Esophagus (tissue), 2 donors: ENCODE data around the gene PRDM2. TPM values are rescaled to one million over a fixed set of nuclear protein-coding genes. Genes with fewer than 3 reads are reported as not detected.

Experiments used
- H3K27ac ChIP-seq, 2 donors: one replicate each; pipeline ENCODE4 v1.5.1; 2013; ENCODE audit warnings: low read depth in 2 of 2, mild to moderate bottlenecking in 2 of 2, inconsistent platforms in 1 of 2, low read length in 1 of 2, moderate library complexity in 1 of 2
- H3K27me3 ChIP-seq, 2 donors: one replicate each; pipeline ENCODE4 v1.6.1; 2013; ENCODE audit warnings: low read length in 2 of 2, control low read depth in 1 of 2, mild to moderate bottlenecking in 1 of 2; ENCODE audit not compliant: insufficient read depth in 2 of 2, control insufficient read depth in 1 of 2
- H3K36me3 ChIP-seq, 2 donors: one replicate each; pipeline ENCODE4 v1.6.1; 2013; ENCODE audit warnings: low read length in 1 of 2; ENCODE audit not compliant: control insufficient read depth in 2 of 2, insufficient read depth in 2 of 2
- H3K4me1 ChIP-seq, 2 donors: one replicate each; pipeline ENCODE4 v1.6.1; 2013; ENCODE audit warnings: low read length in 1 of 2; ENCODE audit not compliant: control insufficient read depth in 2 of 2, insufficient read depth in 2 of 2
- H3K4me3 ChIP-seq, 2 donors: one replicate each; pipeline ENCODE4 v1.5.1; 2013; ENCODE audit warnings: low read length in 2 of 2, mild to moderate bottlenecking in 2 of 2, low read depth in 1 of 2, moderate library complexity in 1 of 2
- H3K9me3 ChIP-seq, 2 donors: one replicate each; pipeline ENCODE4 v1.6.1; 2013; ENCODE audit warnings: mild to moderate bottlenecking in 2 of 2, low read depth in 1 of 2, low read length in 1 of 2, moderate library complexity in 1 of 2; ENCODE audit not compliant: control insufficient read depth in 2 of 2, insufficient read depth in 1 of 2
- WGBS, 2 donors: extraction: QIAGEN DNeasy Blood & Tissue Kit; methylation state at CpG; one replicate each; pipeline ENCODE4 v1.1.7; 2013; 5-methylcytosine and 5-hydroxymethylcytosine counted together
- polyA plus RNA-seq, 2 donors: library from polyadenylated mRNA; stranded (reverse); fragments of 200-250 nt; gene quantifications; one replicate each; pipeline ENCODE4 v1.2.3, GENCODE V29; 2013
- donor health status: healthy with polysubstance abuse.
- donor health status: Bipolar disorder and iron deficiency.

PRDM2 gene
- polyA plus RNA-seq, 2 donors = 12.1 to 16.0 TPM

GRCh38 chr1:13793088-13793730 lies 93.2 kb downstream of the PRDM2 start:
- H3K36me3 ChIP-seq = peaks cover 0 to 17% of the 10 kb centered on the region in 2 donors
- H3K27me3 ChIP-seq = no peaks in the 10 kb centered on the region
- H3K9me3 ChIP-seq = no peaks in the 10 kb centered on the region
- H3K4me1 ChIP-seq = no peaks in the 10 kb centered on the region
- 91 to 93% methylated on average over 14 of the region's 14 CpGs for WGBS, 2 donors
- H3K27ac ChIP-seq = no peak overlapping the region
- H3K4me3 ChIP-seq = no peak overlapping the region

- Histone ChIP-seq H3K27me3 (no peaks in the 10 kb centered on the region), H3K36me3 (peaks cover 0 to 13% of the 10 kb centered on the region in 2 donors), H3K9me3 (no peaks in the 10 kb centered on the region), H3K4me3 (no peak overlapping the region), H3K4me1 (no peaks in the 10 kb centered on the region), H3K27ac (peak overlapping the region in 1 of 2 donors; percentile 0)
- WGBS, 2 donors = 83 to 87% methylated on average over 8 of the region's 8 CpGs
Measured at GRCh38 chr1:13794231-13795187, 94.5 kb downstream of the PRDM2 start.

- no peak overlapping the region for H3K4me3 ChIP-seq
- no peak overlapping the region for H3K27ac ChIP-seq
- peaks cover 4 to 15% of the 10 kb centered on the region in 2 donors for H3K4me1 ChIP-seq
- H3K36me3 ChIP-seq = peaks cover 0 to 5% of the 10 kb centered on the region in 2 donors
- WGBS, 2 donors = 60 to 69% methylated on average over 6 of the region's 6 CpGs
- no peaks in the 10 kb centered on the region for H3K9me3 ChIP-seq
- H3K27me3 ChIP-seq = no peaks in the 10 kb centered on the region
Measured at GRCh38 chr1:13797397-13797796, 97.4 kb downstream of the PRDM2 start.

GRCh38 chr1:13798120-13798519 lies 98.1 kb downstream of the PRDM2 start:
- no peak overlapping the region for H3K4me3 ChIP-seq
- no peak overlapping the region for H3K27ac ChIP-seq
- 94 to 96% methylated on average over 5 of the region's 5 CpGs for WGBS, 2 donors
- H3K4me1 ChIP-seq = peaks cover 4 to 20% of the 10 kb centered on the region in 2 donors
- H3K9me3 ChIP-seq = no peaks in the 10 kb centered on the region
- H3K36me3 ChIP-seq = peaks cover 0 to 3% of the 10 kb centered on the region in 2 donors
- H3K27me3 ChIP-seq = no peaks in the 10 kb centered on the region

- peaks cover 6 to 22% of the 10 kb centered on the region in 2 donors for H3K4me1 ChIP-seq
- peaks cover 0 to 3% of the 10 kb centered on the region in 2 donors for H3K36me3 ChIP-seq
- H3K4me3 ChIP-seq = no peak overlapping the region
- H3K27ac ChIP-seq = peak overlapping the region; percentile 11 to 95
- no peaks in the 10 kb centered on the region for H3K27me3 ChIP-seq
- no peaks in the 10 kb centered on the region for H3K9me3 ChIP-seq
- WGBS, 2 donors = 63 to 72% methylated on average over 10 of the region's 10 CpGs
Measured at GRCh38 chr1:13799502-13800283, 99.7 kb downstream of the PRDM2 start.

- WGBS, 2 donors = 55 to 61% methylated on average over 8 of the region's 8 CpGs
- peaks cover 0 to 2% of the 10 kb centered on the region in 2 donors for H3K36me3 ChIP-seq
- H3K4me1 ChIP-seq = peaks cover 6 to 22% of the 10 kb centered on the region in 2 donors
- H3K27ac ChIP-seq = peak overlapping the region; percentile 83 to 95
- no peaks in the 10 kb centered on the region for H3K27me3 ChIP-seq
- no peaks in the 10 kb centered on the region for H3K9me3 ChIP-seq
- H3K4me3 ChIP-seq = no peak overlapping the region
Measured at GRCh38 chr1:13801232-13801631, 101.2 kb downstream of the PRDM2 start.

- H3K27ac ChIP-seq = peak overlapping the region; percentile 83 to 95
- peaks cover 0 to 2% of the 10 kb centered on the region in 2 donors for H3K36me3 ChIP-seq
- WGBS, 2 donors = 66 to 76% methylated on average over 20 of the region's 20 CpGs
- H3K9me3 ChIP-seq = no peaks in the 10 kb centered on the region
- H3K4me1 ChIP-seq = peaks cover 6 to 22% of the 10 kb centered on the region in 2 donors
- H3K27me3 ChIP-seq = no peaks in the 10 kb centered on the region
- no peak overlapping the region for H3K4me3 ChIP-seq
Measured at GRCh38 chr1:13801655-13802486, 101.9 kb downstream of the PRDM2 start.

GRCh38 chr1:13802782-13803545 lies 103.0 kb downstream of the PRDM2 start:
- Histone ChIP-seq H3K9me3 (no peaks in the 10 kb centered on the region), H3K4me3 (no peak overlapping the region), H3K4me1 (peaks cover 6 to 22% of the 10 kb centered on the region in 2 donors), H3K27me3 (no peaks in the 10 kb centered on the region), H3K36me3 (peaks cover 0 to 2% of the 10 kb centered on the region in 2 donors), H3K27ac (peak overlapping the region in 1 of 2 donors; percentile 9)
- WGBS, 2 donors = 90 to 91% methylated on average over 19 of the region's 19 CpGs
